Loucy (cell line): ENCODE measurements around the gene FGF12.

Experiments
- H2AFZ ChIP-seq: fragments of 200-600 bp; sonication (generic); 2 replicates; pipeline ENCODE4 v1.6.0; 2016; ENCODE audit warnings: antibody characterized with exemption, mild to moderate bottlenecking, low read length, moderate library complexity
- H3F3A ChIP-seq: fragments of 200-600 bp; 2 replicates; pipeline ENCODE4 v1.6.0; 2016; ENCODE audit warnings: antibody characterized with exemption, low read depth, mild to moderate bottlenecking
- H3K27me3 ChIP-seq: fragments of 200-600 bp; sonication (generic); 2 replicates; pipeline ENCODE4 v1.6.1; 2014; ENCODE audit warnings: low read length, mild to moderate bottlenecking; ENCODE audit not compliant: insufficient read depth, poor library complexity, severe bottlenecking
- H3K36me3 ChIP-seq: fragments of 200-600 bp; sonication (generic); 2 replicates; pipeline ENCODE4 v1.6.1; 2016; ENCODE audit warnings: low read length; ENCODE audit not compliant: insufficient read depth
- H3K4me1 ChIP-seq: fragments of 200-600 bp; sonication (generic); 2 replicates; pipeline ENCODE4 v1.5.1; 2014; ENCODE audit warnings: low read length, mild to moderate bottlenecking; ENCODE audit not compliant: insufficient read depth, poor library complexity, severe bottlenecking
- H3K4me2 ChIP-seq: fragments of 200-600 bp; sonication (generic); 2 replicates; pipeline ENCODE4 v1.6.0; 2014; ENCODE audit warnings: antibody characterized with exemption, low read length, low read depth, mild to moderate bottlenecking; ENCODE audit not compliant: poor library complexity, severe bottlenecking
- H3K4me3 ChIP-seq: fragments of 200-600 bp; sonication (generic); 2 replicates; pipeline ENCODE4 v1.5.1; 2014; ENCODE audit warnings: low read length, mild to moderate bottlenecking, mixed read lengths; ENCODE audit not compliant: poor library complexity, severe bottlenecking
- H3K79me2 ChIP-seq: fragments of 200-600 bp; sonication (generic); 2 replicates; pipeline ENCODE4 v1.6.1; 2014; ENCODE audit warnings: low read length; ENCODE audit not compliant: insufficient read depth
- H3K9ac ChIP-seq: fragments of 200-600 bp; sonication (generic); 2 replicates; pipeline ENCODE4 v1.6.0; 2014; ENCODE audit warnings: mild to moderate bottlenecking, low read depth, low read length, moderate library complexity; ENCODE audit not compliant: poor library complexity, severe bottlenecking
- H3K9me2 ChIP-seq: fragments of 200-600 bp; sonication (generic); replicated peaks from 2 replicates; pipeline ENCODE4 v1.6.1; 2016; ENCODE audit warnings: low read depth, low read length, mixed read lengths
- H3K9me3 ChIP-seq: fragments of 200-600 bp; sonication (generic); 2 replicates; pipeline ENCODE4 v1.6.1; 2014; ENCODE audit warnings: mild to moderate bottlenecking, antibody characterized with exemption, low read length, low read depth; ENCODE audit not compliant: insufficient read depth
- H4K20me1 ChIP-seq: fragments of 200-600 bp; sonication (generic); 2 replicates; pipeline ENCODE4 v1.6.0; 2014; ENCODE audit warnings: antibody characterized with exemption, low read length, mild to moderate bottlenecking; ENCODE audit not compliant: insufficient read depth, poor library complexity, severe bottlenecking
- CTCF ChIP-seq: fragments of 200-600 bp; sonication (generic); conservative IDR thresholded peaks from 2 replicates; pipeline ENCODE4 v1.5.1; 2014; ENCODE audit warnings: mild to moderate bottlenecking, antibody characterized with exemption, low read length
- EZH2phosphoT487 ChIP-seq: fragments of 200-600 bp; IDR thresholded peaks from 2 replicates; pipeline ENCODE4 v1.6.1; 2018; ENCODE audit warnings: antibody characterized with exemption, mild to moderate bottlenecking, moderate library complexity, borderline replicate concordance

FGF12 gene

GRCh38 chr3:192417559-192418055 is 309.7 kb downstream of the FGF12 start:
- H3K9me2 ChIP-seq: no peaks in the 10 kb centered on the region
- TF ChIP-seq CTCF (no peak), EZH2phosphoT487 (no peak)
- no peak overlapping the region for H3K4me3 ChIP-seq
- no peaks in the 10 kb centered on the region for H3K4me1 ChIP-seq
- no peak overlapping the region for H2AFZ ChIP-seq
- H3K36me3 ChIP-seq: no peaks in the 10 kb centered on the region
- H4K20me1 ChIP-seq: no peaks in the 10 kb centered on the region
- no peaks in the 10 kb centered on the region for H3K9me3 ChIP-seq
- H3K4me2 ChIP-seq: no peak overlapping the region
- H3F3A ChIP-seq: no peaks in the 10 kb centered on the region
- H3K27me3 ChIP-seq: no peaks in the 10 kb centered on the region
- no peaks in the 10 kb centered on the region for H3K79me2 ChIP-seq
- no peak overlapping the region for H3K9ac ChIP-seq

GRCh38 chr3:192417017-192417416 is 310.3 kb downstream of the FGF12 start:
- no peaks in the 10 kb centered on the region for H4K20me1 ChIP-seq
- H3K27me3 ChIP-seq: no peaks in the 10 kb centered on the region
- H3K9ac ChIP-seq: no peak overlapping the region
- no peaks in the 10 kb centered on the region for H3F3A ChIP-seq
- H3K9me2 ChIP-seq: no peaks in the 10 kb centered on the region
- TF ChIP-seq CTCF (no peak), EZH2phosphoT487 (no peak)
- H3K4me1 ChIP-seq: no peaks in the 10 kb centered on the region
- H3K4me2 ChIP-seq: no peak overlapping the region
- no peaks in the 10 kb centered on the region for H3K9me3 ChIP-seq
- no peaks in the 10 kb centered on the region for H3K79me2 ChIP-seq
- H3K36me3 ChIP-seq: no peaks in the 10 kb centered on the region
- no peak overlapping the region for H3K4me3 ChIP-seq
- H2AFZ ChIP-seq: no peak overlapping the region

- H3K9ac ChIP-seq: no peak overlapping the region
- no peak overlapping the region for H3K4me2 ChIP-seq
- no peaks in the 10 kb centered on the region for H4K20me1 ChIP-seq
- no peaks in the 10 kb centered on the region for H3K9me2 ChIP-seq
- H3K36me3 ChIP-seq: no peaks in the 10 kb centered on the region
- no peaks in the 10 kb centered on the region for H3K9me3 ChIP-seq
- H2AFZ ChIP-seq: no peak overlapping the region
- H3K4me1 ChIP-seq: no peaks in the 10 kb centered on the region
- no peaks in the 10 kb centered on the region for H3K27me3 ChIP-seq
- TF ChIP-seq CTCF (no peak), EZH2phosphoT487 (no peak)
- H3F3A ChIP-seq: no peaks in the 10 kb centered on the region
- H3K4me3 ChIP-seq: no peak overlapping the region
- no peaks in the 10 kb centered on the region for H3K79me2 ChIP-seq
Measured at GRCh38 chr3:192413461-192413860, 313.9 kb downstream of the FGF12 start.
